Left lobe of liver (tissue), 2 donors: ENCODE results near the gene SMARCA2. TPM values are rescaled to one million over a fixed set of nuclear protein-coding genes. Genes with fewer than 3 reads are reported as not detected.
A peak's percentile ranks its signal among the peaks of the same experiment; 100 is the strongest.

Source experiments
- ATAC-seq: fragments of 200-7000 bp; cut with Tn5 transposase; one replicate; pipeline ENCODE4 v1.9.1; 2020; ENCODE audit warnings: mild to moderate bottlenecking, moderate library complexity
- DNase-seq: peaks from one replicate; pipeline ENCODE4 v3.0.0-alpha.2; 2020; ENCODE audit warnings: low spot score
- total RNA-seq: library from RNA; stranded (reverse); gene quantifications from one replicate; pipeline ENCODE4 v1.2.1, GENCODE V29; 2021
- donor health status: DM: no; HTN: no; CAD: no; lungs with moderate emphysema.
- donor health status: DM: no; HTN: yes; CAD: no.

SMARCA2 gene
- 91.3 TPM for total RNA-seq

DNA sequence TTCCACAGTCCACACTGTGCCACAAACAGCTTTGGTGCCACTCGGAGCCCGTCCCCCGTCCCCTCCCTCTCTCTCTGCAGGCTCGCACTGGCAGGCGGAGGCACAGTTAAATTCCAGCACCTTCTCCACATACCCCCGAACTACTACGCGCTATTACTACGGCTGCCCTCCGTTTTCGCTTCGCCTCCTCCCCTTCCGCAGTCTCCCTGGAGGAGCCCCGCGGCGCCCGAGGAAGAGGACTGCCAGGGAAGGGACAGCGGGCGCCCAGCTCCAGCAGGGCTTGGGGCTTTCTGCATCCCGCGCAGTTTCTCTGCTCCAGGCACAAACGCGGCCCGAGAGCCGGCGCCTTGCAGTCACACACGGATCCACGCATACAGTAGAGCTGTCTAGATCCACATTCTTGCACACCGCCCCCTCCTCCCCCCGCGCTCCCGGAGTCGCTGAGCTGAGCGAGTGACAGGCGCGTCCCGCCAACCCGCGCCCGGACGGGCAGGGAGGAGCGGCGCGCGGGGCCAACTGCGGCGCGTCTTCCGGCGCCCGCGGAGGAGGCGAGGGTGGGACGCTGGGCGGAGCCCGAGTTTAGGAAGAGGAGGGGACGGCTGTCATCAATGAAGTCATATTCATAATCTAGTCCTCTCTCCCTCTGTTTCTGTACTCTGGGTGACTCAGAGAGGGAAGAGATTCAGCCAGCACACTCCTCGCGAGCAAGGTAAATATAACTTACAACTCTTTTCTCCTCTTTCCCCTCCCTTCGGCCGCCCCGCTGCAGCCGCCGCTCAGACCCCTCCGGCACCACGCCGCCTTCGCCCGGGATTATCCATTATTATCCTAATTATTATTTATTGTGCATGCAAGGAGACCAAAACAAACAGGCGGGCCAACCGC lies at the start of gene SMARCA2:
Gene SMARCA2 (plus strand): TSS at position 652 of the 885 bp plus-strand sequence. CDS start 13,676 bp downstream, outside the sequence.
- peak; percentile 99 for DNase-seq

DNA sequence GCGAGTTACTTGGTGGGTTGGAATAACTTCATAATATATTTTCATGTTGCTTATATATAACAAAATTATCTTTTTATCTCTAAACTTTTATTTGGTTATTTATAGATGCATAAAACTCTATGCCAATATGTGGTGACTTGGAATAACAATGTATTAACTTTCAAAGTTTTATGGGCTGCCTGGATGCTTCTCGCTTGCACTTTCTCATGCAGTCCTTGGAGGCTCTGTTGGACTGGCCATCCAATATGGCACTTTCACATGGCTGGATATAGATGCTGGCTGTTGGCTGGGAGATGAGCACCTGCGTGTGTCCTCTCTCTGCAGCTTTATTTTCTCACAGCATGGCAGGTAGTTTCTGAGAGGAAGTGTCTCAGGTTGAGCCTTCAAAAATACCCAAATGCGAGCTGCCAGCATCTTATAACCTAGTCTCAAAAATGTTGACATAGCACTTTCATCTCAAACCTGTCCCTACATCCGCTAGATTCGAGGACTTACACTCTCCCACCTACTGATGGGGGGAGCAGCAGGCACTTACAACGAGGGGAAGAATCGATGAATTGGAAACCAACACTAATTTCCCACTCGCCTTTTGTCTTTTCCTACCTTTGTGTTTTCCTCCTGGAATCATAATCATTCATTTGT lies 48.3 kb upstream of the SMARCA2 start:
- DNase-seq = no peak
- ATAC-seq = no peak

More for the DNA sequence above, at the start of gene SMARCA2:
- peak; percentile 74 for ATAC-seq

DNA sequence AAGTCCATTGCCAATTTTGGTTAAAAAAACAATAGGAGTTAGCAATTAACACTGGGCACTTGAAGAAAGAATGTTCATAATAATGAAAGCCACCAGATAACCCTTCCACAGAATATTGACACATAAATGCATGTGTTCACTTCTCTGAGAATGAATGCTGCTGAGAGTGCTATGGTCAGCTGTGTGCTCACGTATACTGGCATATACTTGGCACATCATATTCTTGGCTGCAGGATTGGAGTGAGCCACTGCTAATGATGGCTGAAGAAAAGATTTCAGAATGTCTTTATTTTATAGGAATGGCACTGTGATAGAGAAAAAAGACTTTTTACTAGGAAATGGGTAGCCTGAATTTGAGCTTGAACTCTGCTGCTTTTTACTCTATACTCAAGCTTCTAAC lies 46.0 kb upstream of the SMARCA2 start:
- ATAC-seq = no peak
- DNase-seq = no peak

DNA sequence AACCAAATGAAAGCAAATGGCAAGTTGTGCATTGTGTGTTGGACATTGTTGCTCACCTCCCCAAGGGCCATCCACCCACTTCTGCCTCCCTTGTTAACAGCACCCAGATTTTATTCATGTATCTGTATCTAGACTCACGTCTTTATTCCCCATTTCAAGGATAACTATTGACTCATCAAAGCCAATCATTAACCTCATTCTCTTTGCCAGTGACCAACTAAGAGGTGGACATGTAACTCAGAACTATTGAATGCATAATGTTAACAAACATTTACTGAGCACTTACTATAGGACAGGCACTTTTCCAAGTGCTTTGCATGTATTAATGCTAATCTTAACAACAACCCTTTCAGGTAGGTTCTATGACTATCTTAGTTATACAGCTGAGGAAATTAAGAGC lies 45.2 kb upstream of the SMARCA2 start:
- no peak for DNase-seq
- peak; percentile 49 for ATAC-seq

DNA sequence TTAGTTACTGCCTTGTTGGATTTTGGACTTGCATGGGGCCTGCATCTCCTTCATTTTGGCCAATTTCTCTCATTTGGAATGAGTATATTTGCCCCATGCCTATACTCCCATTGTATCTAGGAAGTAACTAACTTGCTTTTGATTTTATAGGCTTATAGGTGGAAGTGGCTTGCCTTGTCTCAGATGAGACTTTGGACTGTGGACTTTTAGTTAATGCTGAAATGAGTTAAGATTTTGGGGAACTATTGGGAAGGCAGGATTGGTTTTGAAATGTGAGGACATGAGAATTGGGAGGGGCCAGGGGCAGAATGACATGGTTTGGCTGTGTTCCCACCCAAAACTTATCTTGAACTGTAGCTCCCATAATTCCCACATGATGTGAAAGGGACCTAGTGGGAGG lies 42.5 kb upstream of the SMARCA2 start:
- DNase-seq (no peak), ATAC-seq (no peak)

- DNase-seq = no peak
- ATAC-seq = no peak
Observed at GRCh38 chr9:1977026-1977425, 38.1 kb upstream of the SMARCA2 start.

- DNase-seq = peak; percentile 94
- peak; percentile 83 for ATAC-seq
Observed at GRCh38 chr9:1978941-1979340, 36.2 kb upstream of the SMARCA2 start.

- DNase-seq = peak; percentile 74
- peak; percentile 77 for ATAC-seq
Observed at GRCh38 chr9:1979741-1980367, 35.3 kb upstream of the SMARCA2 start.

DNA sequence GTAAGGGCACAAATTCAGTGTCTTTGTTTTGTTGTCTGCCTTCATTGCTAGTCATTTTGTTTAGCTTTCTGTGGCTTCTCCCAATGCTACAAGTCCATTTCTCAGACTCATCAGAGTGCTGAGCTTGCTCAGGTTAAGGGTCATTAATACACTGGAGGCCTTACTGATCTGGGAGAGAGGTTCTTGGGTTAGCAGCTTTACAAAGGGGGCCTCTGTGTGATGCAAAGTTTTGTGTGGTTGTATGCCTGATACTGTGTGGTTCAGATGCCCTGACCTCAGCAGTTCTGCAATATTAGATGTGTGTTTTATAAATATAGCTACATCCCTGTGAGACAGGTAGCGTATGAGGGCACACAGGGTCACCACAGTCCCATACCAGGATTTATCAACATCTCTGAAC lies 34.8 kb upstream of the SMARCA2 start:
- no peak for DNase-seq
- peak; percentile 29 for ATAC-seq

DNA sequence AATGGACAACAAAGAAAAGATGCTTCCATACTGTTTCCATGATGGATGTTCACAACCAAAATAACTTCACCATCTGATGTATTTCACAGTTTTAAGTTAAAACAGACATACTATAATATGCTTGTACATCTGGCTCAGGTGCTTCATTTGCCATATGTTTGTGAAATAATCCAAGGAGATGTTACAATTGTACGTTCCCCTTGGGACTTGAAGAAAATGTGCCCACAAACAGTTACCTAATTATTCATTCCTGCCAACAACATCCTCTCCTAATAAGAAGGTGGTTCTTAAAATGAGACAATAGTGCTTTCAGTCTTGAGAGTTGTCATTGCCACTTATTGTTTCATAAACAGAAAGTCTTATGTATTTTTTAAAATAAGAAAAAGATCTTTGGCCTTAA lies 33.1 kb upstream of the SMARCA2 start:
- no peak for DNase-seq
- ATAC-seq = no peak

- DNase-seq (no peak), ATAC-seq (peak; percentile 53)
Observed at GRCh38 chr9:1986341-1986740, 28.8 kb upstream of the SMARCA2 start.

- DNase-seq (no peak), ATAC-seq (no peak)
Observed at GRCh38 chr9:1989500-1989899, 25.6 kb upstream of the SMARCA2 start.

DNA sequence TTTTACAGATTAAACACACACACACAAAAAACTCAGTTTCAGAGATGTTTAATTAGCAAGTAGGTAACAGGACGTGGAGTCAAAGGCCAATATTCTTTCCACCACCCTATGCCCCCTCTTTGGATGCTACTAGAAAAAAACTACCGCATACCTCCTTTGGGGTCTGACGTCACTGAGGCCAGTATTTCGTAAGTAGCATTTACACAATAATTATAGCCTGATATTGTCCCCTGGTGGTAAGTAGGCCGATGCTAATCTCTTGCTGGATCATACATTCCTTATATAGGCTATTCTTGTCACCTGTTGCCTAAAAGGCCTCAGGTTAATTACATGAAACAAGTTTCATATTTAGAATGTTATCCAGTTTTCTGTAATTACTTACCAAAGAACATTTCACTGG lies 21.0 kb upstream of the SMARCA2 start:
- peak; percentile 55 for ATAC-seq
- no peak for DNase-seq

- ATAC-seq (no peak), DNase-seq (no peak)
Observed at GRCh38 chr9:1995084-1995483, 20.1 kb upstream of the SMARCA2 start.

DNA sequence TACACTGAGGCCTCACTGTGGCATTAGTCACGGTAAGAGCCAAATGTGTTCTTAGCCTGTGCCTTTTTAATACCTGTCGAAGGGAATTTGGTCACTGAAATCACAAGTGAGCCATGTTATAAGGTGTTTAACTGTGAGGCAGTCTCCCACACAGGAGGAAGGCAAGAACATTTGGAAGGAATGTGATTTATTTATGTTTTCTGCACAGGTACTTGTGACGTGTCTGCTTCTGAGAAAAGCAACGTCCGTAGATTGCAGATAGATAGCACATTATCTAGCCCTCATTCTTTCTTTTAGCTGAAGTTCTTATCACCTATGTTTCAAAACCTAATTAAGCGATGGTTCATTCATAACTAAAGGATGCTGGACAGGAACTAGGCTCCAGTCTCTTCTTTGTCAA lies 19.0 kb upstream of the SMARCA2 start:
- no peak for ATAC-seq

DNA sequence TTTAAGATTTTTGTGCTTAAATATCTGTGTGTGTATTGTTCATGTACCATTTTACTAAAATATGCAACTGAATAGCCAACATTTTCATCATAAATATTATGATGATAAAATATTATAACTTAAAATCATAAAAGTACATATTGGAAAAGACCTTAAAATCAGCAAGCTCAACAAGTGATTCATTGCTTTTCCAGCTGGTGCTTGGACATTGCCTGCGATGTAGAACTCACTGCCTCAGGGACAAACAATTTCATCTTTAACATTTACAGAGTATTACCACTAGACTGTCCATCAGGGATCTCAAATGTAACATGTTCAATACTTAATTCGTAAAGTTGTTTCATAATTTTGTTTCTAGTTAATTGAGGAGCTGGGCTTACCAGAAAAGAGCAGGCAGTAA lies 17.5 kb upstream of the SMARCA2 start:
- ATAC-seq (no peak), DNase-seq (no peak)

More for the DNA sequence above, 19.0 kb upstream of the SMARCA2 start:
- DNase-seq = no peak

GRCh38 chr9:1998111-1998510 lies 17.0 kb upstream of the SMARCA2 start:
- ATAC-seq (no peak), DNase-seq (no peak)

DNA sequence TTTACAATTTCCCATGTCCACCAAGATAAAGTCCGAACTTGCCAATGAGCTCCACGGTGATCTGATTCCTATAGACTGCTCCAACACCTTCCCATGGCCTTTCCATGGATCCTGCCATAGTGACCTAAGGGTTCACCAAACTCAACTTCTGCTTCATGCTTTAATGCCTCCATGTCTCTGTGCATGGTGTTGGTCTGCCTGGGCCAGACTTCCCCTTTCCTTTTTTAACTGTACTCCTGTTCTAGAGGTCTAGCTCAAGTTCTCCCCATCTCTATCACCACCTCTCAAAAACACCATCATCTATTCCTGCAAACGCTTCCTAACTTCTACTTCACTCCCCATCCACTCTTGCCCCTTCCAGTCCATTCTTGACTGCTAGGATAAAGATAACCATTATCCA lies 14.8 kb upstream of the SMARCA2 start:
- no peak for DNase-seq
- ATAC-seq = no peak

- ATAC-seq = no peak
Observed at GRCh38 chr9:2008372-2008771, 6.8 kb upstream of the SMARCA2 start.

DNA sequence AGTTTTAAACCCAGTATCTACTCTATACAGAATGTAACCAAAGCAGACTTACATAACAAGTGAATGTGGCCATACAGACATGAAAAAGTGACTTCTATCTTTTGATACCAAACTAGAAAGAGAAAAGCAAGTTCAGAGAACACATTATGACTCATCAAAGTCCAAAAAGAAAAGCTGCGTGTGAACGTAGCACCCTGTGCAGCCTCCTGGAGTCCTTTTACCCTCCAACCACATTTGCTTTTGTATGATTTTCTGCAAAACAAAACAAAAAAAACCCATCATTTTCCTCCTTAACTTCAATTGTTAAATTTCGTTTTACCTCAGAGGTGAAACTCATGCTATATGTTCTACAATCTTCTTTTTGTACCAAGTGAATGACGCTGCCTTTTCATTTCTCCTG lies 2.8 kb upstream of the SMARCA2 start:
- ATAC-seq (no peak), DNase-seq (no peak)

More at GRCh38 chr9:2008372-2008771, 6.8 kb upstream of the SMARCA2 start:
- no peak for DNase-seq

- ATAC-seq = no peak
- no peak for DNase-seq
Observed at GRCh38 chr9:2013743-2014475, 1.2 kb upstream of the SMARCA2 start.
